ENCODE data around the gene MID1IP1. TPM values are rescaled to one million over a fixed set of nuclear protein-coding genes. Genes with fewer than 3 reads are reported as not detected.

MID1IP1 gene
- total and polyA plus RNA-seq, 10 of the 15 experiments (the other 5 are each of a cell fraction or from before 2014, with no cell fraction given), result 0.21 to 62.2 (median 14.6) TPM

- no peak for TF ChIP-seq ATF7 (IDR thresholded peaks at IDR 0.05; ENCODE audit: low read depth)
- TF ChIP-seq TCF12 (IDR thresholded peaks at IDR 0.05; ENCODE audit: low read depth, low read length), result no peak
- TF ChIP-seq SMAD5 (IDR thresholded peaks at IDR 0.05; ENCODE audit: low read depth), result no peak
- no peak for TF ChIP-seq SIX5 (IDR thresholded peaks at IDR 0.05; ENCODE audit: low read depth, low read length, severe bottlenecking)
- no peak for TF ChIP-seq NFYB (IDR thresholded peaks at IDR 0.05; ENCODE audit: insufficient read depth, low read depth, low read length)
Observed at GRCh38 chrX:38850807-38851544, 49.7 kb downstream of the MID1IP1 start (continued).

GRCh38 chrX:38854305-38854704, 53.0 kb downstream of the MID1IP1 start:
- Histone ChIP-seq H3K4me1 (ENCODE audit: control insufficient read depth, insufficient read depth, low read length) (no peaks in the 10 kb centered on the region), H3K27me3 (replicated peaks in 1 of 2; ENCODE audit: control insufficient read depth in 2 of 2, insufficient read depth in 2 of 2, low read length in 1 of 2) (no peaks in the 10 kb centered on the region), H3K9ac (ENCODE audit: control insufficient read depth, insufficient read depth, low read length) (no peak overlapping the region), H3K79me2 (ENCODE audit: control insufficient read depth, insufficient read depth, low read length) (no peaks in the 10 kb centered on the region), H3K4me2 (ENCODE audit: control insufficient read depth, insufficient read depth) (no peak overlapping the region), H3K36me3 (ENCODE audit: control insufficient read depth in 2 of 2, insufficient read depth in 2 of 2, low read length in 1 of 2) (no peaks in the 10 kb centered on the region), H3K9me3 (replicated peaks; ENCODE audit: control insufficient read depth, insufficient read depth, low read length) (no peaks in the 10 kb centered on the region), H4K20me1 (ENCODE audit: control insufficient read depth, insufficient read depth) (no peaks in the 10 kb centered on the region), H3K27ac (ENCODE audit: control insufficient read depth, insufficient read depth) (no peak overlapping the region), H2AFZ (ENCODE audit: control insufficient read depth, low read depth, low read length) (no peak overlapping the region), H3K4me3 (no peak overlapping the region)
- RAD21 ChIA-PET (ENCODE audit: unreplicated experiment), result no interaction called here
- intact Hi-C loops (cut with micrococcal nuclease; ENCODE audit: unreplicated experiment) (no loop called here), in situ Hi-C loops (cut with MboI) (no loop called here)
- CTCF ChIA-PET, result no interaction called here
- no peak for DNase-seq (ENCODE audit: low read depth, low spot score)
- POLR2A ChIA-PET, result no interaction called here
- no TSS peak for BruUV-seq (replicated peaks)
- 44% methylated on average over 3 of the region's 3 CpGs for WGBS (ENCODE audit: insufficient coverage, insufficient replicate concordance, low lambda C conversion rate, missing lambda C conversion rate)
- ATAC-seq, result no peak
- SMC1A ChIA-PET (ENCODE audit: uncharacterized antibody, unreplicated experiment), result no interaction called here
- FAIRE-seq, result no peak
- no peak for TF ChIP-seq ESRRA (IDR thresholded peaks at IDR 0.05; ENCODE audit: low read length)
- TF ChIP-seq BCLAF1 (IDR thresholded peaks at IDR 0.05), result no peak
- TF ChIP-seq ZZZ3 (IDR thresholded peaks at IDR 0.05; ENCODE audit: control insufficient read depth, insufficient read length, low read depth), result no peak
- no peak for TF ChIP-seq NBN (IDR thresholded peaks at IDR 0.05)
- TF ChIP-seq RFX5 (IDR thresholded peaks at IDR 0.05; ENCODE audit: low read depth, low read length), result no peak
- no peak for TF ChIP-seq SP1 (IDR thresholded peaks at IDR 0.05; ENCODE audit: low read depth, low read length)
- no peak for TF ChIP-seq CBFB (IDR thresholded peaks at IDR 0.05; ENCODE audit: low read depth)
- TF ChIP-seq, protein P1, sequence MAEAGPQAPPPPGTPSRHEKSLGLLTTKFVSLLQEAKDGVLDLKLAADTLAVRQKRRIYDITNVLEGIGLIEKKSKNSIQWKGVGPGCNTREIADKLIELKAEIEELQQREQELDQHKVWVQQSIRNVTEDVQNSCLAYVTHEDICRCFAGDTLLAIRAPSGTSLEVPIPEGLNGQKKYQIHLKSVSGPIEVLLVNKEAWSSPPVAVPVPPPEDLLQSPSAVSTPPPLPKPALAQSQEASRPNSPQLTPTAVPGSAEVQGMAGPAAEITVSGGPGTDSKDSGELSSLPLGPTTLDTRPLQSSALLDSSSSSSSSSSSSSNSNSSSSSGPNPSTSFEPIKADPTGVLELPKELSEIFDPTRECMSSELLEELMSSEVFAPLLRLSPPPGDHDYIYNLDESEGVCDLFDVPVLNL (IDR thresholded peaks at IDR 0.05; ENCODE audit: low read depth, low read length), result no peak
- no peak for TF ChIP-seq SRF (IDR thresholded peaks at IDR 0.05; ENCODE audit: low read depth in 2 of 2, low read length in 2 of 2)
- TF ChIP-seq SMAD5 (IDR thresholded peaks at IDR 0.05; ENCODE audit: low read depth), result no peak
- TF ChIP-seq PML (IDR thresholded peaks at IDR 0.05; ENCODE audit: low read length), result no peak
- TF ChIP-seq, protein P2, sequence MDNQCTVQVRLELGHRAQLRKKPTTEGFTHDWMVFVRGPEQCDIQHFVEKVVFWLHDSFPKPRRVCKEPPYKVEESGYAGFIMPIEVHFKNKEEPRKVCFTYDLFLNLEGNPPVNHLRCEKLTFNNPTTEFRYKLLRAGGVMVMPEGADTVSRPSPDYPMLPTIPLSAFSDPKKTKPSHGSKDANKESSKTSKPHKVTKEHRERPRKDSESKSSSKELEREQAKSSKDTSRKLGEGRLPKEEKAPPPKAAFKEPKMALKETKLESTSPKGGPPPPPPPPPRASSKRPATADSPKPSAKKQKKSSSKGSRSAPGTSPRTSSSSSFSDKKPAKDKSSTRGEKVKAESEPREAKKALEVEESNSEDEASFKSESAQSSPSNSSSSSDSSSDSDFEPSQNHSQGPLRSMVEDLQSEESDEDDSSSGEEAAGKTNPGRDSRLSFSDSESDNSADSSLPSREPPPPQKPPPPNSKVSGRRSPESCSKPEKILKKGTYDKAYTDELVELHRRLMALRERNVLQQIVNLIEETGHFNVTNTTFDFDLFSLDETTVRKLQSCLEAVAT (IDR thresholded peaks at IDR 0.05), result no peak
- no peak for TF ChIP-seq EGR1 (IDR thresholded peaks at IDR 0.05; ENCODE audit: borderline replicate concordance in 1 of 2, low read depth in 2 of 2, low read length in 2 of 2)
- TF ChIP-seq CHD1 (IDR thresholded peaks at IDR 0.05; ENCODE audit: low read depth, low read length), result no peak
- TF ChIP-seq CREB1 (IDR thresholded peaks at IDR 0.05; ENCODE audit: low read depth), result no peak
- no peak for TF ChIP-seq YY1 (IDR thresholded peaks at IDR 0.05; ENCODE audit: low read depth, low read length)
